Brain microvascular endothelial cell (primary cell): ENCODE results near the gene TSSK3.
A peak's percentile ranks its signal among the peaks of the same experiment; 100 is the strongest.

ENCODE experiments used
- DNase-seq: peaks from one replicate; pipeline ENCODE4 v3.0.0-alpha.2; 2020
- H3K27ac ChIP-seq: fragments of 250-450 bp; sonication (Bioruptor Pico); 2 replicates; pipeline ENCODE4 v1.5.1; 2020; ENCODE audit warnings: mild to moderate bottlenecking, moderate library complexity
- H3K27me3 ChIP-seq: fragments of 250-450 bp; sonication (Bioruptor Pico); replicated peaks from 2 replicates; pipeline ENCODE4 v1.5.1; 2020; ENCODE audit warnings: mild to moderate bottlenecking
- H3K36me3 ChIP-seq: fragments of 250-450 bp; sonication (Bioruptor Pico); replicated peaks from 2 replicates; pipeline ENCODE4 v1.5.1; 2020; ENCODE audit warnings: mild to moderate bottlenecking
- H3K4me3 ChIP-seq: 2 replicates; pipeline ENCODE4 v1.5.1; 2011; ENCODE audit warnings: low read depth, mild to moderate bottlenecking, control low read depth, low read length, moderate library complexity
- CTCF ChIP-seq: IDR thresholded peaks from 2 replicates; pipeline ENCODE4 v1.5.1; 2011; ENCODE audit warnings: low read depth, mild to moderate bottlenecking, moderate library complexity, low read length, control low read depth, inconsistent platforms; ENCODE audit errors: missing control alignments
- in situ Hi-C: cut with HindIII; loops from 2 replicates; pipeline ENCODE4 v1.10.0; 2017; ENCODE audit warnings: low sequenced_read_pairs, low pct_ligation_motif_present

The TSSK3 gene

DNA sequence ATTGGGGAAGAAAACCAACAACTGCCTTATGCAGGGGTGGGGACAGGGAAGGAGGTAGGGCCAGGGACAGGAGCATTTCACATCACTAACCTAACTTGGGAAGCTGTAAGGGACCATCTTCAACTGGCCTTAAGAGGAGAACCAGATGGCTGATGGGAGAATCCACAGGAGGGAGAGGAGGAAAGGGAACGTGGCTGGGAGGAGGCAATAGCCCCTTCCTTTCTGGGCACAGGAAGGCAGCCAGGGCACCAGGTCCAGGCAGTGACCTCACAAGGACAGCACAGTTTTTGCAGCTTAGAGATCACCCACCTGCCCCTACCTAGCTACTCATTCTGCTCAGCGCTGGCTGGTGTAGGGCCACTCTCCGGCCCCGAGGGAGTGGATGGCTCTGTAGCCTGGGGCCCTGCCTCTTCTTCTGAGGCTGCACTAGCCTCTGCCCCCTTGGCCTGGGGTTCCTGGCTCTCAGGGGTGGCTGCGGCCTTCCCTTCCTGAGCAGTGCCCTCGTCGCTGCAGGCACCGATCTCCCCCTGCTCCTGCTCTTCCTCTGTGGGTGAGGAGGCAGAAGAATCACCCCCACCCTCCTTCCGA, 28.0 kb upstream of the TSSK3 start:
- Histone ChIP-seq H3K4me3 (peak overlapping the region; percentile 73), H3K27ac (no peak overlapping the region), H3K27me3 (no peaks in the 10 kb centered on the region), H3K36me3 (peaks cover 35% of the 10 kb centered on the region)
- no peak for TF ChIP-seq CTCF
- no peak for DNase-seq
- in situ Hi-C loops = no loop called here

DNA sequence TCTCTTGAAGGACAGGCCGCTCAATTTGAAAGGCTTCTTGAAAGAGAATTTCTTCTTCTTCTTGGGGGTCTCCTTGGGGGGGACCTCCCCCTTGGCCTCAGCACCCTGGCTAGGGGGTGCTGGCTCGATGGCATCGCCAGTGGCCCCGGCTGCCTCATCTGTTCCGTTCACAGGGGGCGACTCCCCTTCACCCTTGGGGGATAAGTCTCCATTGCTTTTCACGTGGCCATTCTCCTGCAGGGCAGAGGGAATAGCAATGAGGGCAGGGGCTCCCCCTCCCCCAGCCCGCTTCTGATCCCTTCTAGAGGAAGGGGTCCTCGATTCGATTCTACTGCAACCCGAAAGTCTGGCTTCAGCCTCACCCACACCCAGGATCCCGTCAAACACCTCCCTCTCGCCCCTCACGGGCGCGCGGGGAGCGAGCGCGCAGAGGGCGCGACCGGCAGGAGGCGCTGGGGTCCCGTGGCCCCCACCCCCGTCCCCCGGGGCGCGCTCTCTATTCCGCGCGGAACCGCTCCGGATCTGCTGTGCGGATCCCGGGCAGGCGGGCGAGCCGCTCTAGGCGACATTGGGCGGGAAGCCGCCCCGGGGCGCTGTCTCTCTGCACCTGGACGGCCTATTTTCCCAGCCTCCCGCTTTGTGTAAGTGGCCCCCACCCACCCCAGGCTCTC, 27.3 kb upstream of the TSSK3 start:
- TF ChIP-seq CTCF = peak; percentile 69
- no peak for DNase-seq
- in situ Hi-C loops = no loop called here
- Histone ChIP-seq H3K36me3 (peaks cover 35% of the 10 kb centered on the region), H3K27me3 (no peaks in the 10 kb centered on the region), H3K4me3 (peak overlapping the region; percentile 73), H3K27ac (no peak overlapping the region)

DNA sequence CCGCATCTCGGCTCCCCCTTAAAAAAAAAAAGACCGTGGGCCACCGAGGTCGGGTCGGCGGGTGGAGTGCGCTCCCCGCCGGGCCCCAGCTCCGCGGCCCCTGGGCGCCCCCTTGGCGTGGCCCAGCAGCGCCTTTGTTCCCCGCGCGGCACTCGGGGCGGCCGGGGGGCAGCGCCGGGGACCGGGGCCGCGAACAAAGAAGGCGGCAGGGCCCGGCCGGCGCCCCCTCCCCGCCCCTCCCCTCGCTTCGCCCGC, 26.9 kb upstream of the TSSK3 start:
- no peak overlapping the region for H3K27ac ChIP-seq
- in situ Hi-C loops = no loop called here
- H3K36me3 ChIP-seq = peaks cover 35% of the 10 kb centered on the region
- no peaks in the 10 kb centered on the region for H3K27me3 ChIP-seq
- TF ChIP-seq CTCF = no peak
- peak overlapping the region; percentile 73 for H3K4me3 ChIP-seq
- DNase-seq = no peak

- Histone ChIP-seq H3K27ac (peak within 1 kb of the TSS; percentile 44), H3K27me3 (no peaks in the 10 kb centered on the region), H3K4me3 (peak within 1 kb of the TSS; percentile 73), H3K36me3 (peaks cover 32% of the 10 kb centered on the region)
- no peak for TF ChIP-seq CTCF
- in situ Hi-C loops = no loop called here
- DNase-seq = peak; percentile 34
Measured at GRCh38 chr1:32335790-32336590, 26.3 kb upstream of the TSSK3 start, which contains the start of gene MARCKSL1. TSS of gene MARCKSL1 (minus strand) at chr1:32336233. CDS start at chr1:32336033, 200 bp downstream.

- Histone ChIP-seq H3K27ac (no peak overlapping the region), H3K27me3 (no peaks in the 10 kb centered on the region), H3K36me3 (peaks cover 27% of the 10 kb centered on the region), H3K4me3 (peak overlapping the region; percentile 73)
- DNase-seq = no peak
- no peak for TF ChIP-seq CTCF
- in situ Hi-C loops = no loop called here
Measured at GRCh38 chr1:32336591-32336932, 25.8 kb upstream of the TSSK3 start.
